T-helper 2 cell treated with Interferon-gamma antibody and Interleukin-4, amounts not matched to agents 100 ng/mL and 5 ng/mL, for 36 hours (primary cell): ENCODE measurements around the gene FOLR2. TPM values are rescaled to one million over a fixed set of nuclear protein-coding genes. Genes with fewer than 3 reads are reported as not detected.
"Not testable (repeated sequence)": the region's sequence is repeated elsewhere in the genome, so short reads cannot be mapped to it uniquely, and the experiment has no call there.

Experiments used
- intact Hi-C: fragments of 100-400 bp; cut with micrococcal nuclease; formaldehyde crosslinking; loops from one replicate; pipeline ENCODE4 v1.15.1; 2023
- total RNA-seq: library from RNA; stranded (reverse); gene quantifications from 2 replicates; pipeline ENCODE4 v1.2.3, GENCODE V29; 2022

FOLR2 gene
- total RNA-seq, 1 donor from 2014 or later, result not detected

- intact Hi-C loops, result not testable (repeated sequence)
Measured at GRCh38 chr11:72266960-72267359, 50.4 kb downstream of the FOLR2 start.

DNA sequence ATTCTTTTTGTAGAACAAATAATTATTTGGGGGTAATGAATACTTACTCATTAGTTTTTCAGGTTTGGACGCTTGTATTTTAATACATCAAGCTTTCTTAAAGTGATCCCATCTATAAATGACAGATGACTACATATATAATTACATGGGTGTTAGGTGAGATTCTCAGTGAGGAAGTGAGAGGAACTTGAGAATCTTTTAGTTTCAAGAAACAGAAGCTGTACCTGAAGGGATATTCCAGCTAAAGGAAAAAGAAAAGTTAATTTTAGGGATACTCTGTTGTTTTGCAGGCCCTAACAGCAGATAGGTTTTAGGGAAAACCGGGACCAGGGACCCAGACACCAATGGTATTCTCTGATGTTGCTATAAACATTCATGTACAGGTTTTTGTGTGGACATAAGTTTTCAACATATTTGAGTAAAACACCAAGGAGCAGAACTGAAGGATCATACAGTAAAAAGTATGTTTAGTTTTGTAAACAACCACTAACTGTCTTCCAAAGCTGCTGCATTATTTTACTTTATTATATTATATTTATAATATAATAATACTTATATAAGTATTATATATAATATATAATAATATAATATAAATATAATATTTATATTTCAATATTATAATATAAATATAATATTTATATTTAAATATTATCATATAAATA is 51.5 kb downstream of the FOLR2 start:
- intact Hi-C loops, result no loop called here

Other genes starting within 250 kb of the FOLR2 start
- gene IL18BP, start 217.9 kb upstream of the FOLR2 start, total RNA-seq, result 15.2 and 15.7 TPM in 2 replicates
- gene NUMA1, start 136.3 kb upstream of the FOLR2 start, total RNA-seq, result 174 and 178 TPM in 2 replicates
- 6.4 and 7.5 TPM in 2 replicates for gene LRRC51, start 135.9 kb upstream of the FOLR2 start, total RNA-seq
- 81.2 and 84.5 TPM in 2 replicates for gene LAMTOR1, start 113.5 kb upstream of the FOLR2 start, total RNA-seq
- 0.14 TPM in 1 of 2 replicates, not detected in the other for gene TOMT, start 110.9 kb upstream of the FOLR2 start, total RNA-seq
- gene ANAPC15, start 104.1 kb upstream of the FOLR2 start, total RNA-seq, result 77.9 and 78.0 TPM in 2 replicates
- gene FOLR3, start 81.1 kb upstream of the FOLR2 start, total RNA-seq, result not detected in 2 replicates
- gene FOLR1, start 24.7 kb upstream of the FOLR2 start, total RNA-seq, result not detected in 2 replicates
- 126 TPM in 2 replicates for gene INPPL1, start 8.0 kb downstream of the FOLR2 start, total RNA-seq
- gene PHOX2A, start 27.4 kb downstream of the FOLR2 start, total RNA-seq, result not detected in 2 replicates
- gene CLPB, start 217.7 kb downstream of the FOLR2 start, total RNA-seq, result 24.0 and 28.0 TPM in 2 replicates